Measurements from ENCODE around the gene CANX. TPM values are rescaled to one million over a fixed set of nuclear protein-coding genes. Genes with fewer than 3 reads are reported as not detected.

The CANX gene
- total and polyA plus RNA-seq, 9 of the 15 experiments (the other 6 are each of a cell fraction or from before 2014, with no cell fraction given): 155 to 893 (median 589) TPM

DNA sequence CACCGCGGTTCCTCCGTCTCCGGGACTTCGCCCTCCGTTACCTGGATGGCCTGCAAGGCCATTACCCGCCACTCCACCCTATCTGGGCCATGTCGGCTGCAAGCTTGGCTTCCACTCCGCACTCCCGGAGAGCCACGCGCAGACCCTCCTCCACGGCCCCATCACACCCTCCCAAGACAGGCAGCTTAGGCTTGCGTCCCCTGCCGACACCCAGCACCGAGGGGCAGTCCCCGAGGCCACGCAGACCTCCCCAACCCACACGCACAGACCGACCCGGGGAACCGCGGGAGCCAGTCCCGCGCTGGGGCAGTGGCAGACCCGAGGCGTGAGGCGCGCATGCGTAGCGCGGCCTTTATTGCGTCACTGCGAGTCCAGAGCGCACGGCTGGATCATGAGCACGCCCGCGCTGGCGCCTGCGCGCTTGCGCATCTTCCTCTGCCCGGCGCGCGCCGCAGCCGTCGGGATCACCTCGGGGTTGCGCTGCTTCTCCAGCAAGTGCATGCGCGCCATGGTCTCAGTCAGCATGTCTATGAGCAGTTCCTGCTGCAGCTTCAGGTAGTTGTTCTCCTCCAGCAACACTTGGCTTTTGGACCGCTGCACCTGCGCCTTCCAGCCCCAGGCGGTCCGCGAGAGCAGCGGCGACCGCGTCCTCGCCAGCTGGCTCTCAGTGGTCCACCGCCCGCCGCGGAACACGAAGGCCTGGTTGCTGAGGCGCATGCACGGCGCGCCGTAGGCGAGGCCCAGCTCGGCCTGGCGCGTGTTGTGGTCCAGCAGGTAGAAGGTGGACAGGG, 20.3 kb upstream of the CANX start:
- CTCF ChIA-PET (ENCODE audit: low intra/inter-chr PET ratio): no interaction called here
- DNase-seq (ENCODE audit: extremely low read depth in 1 of 4, low spot score in 3 of 4) (peak; percentile 95 to 99 (median 96)), ATAC-seq (peak; percentile 95), FAIRE-seq (peak; percentile 88)
- TSS peak; percentile 91 for BruUV-seq (replicated peaks)
- Histone ChIP-seq H3K27me3 (ENCODE audit: control insufficient read depth in 2 of 2, insufficient read depth in 2 of 2, low read length in 2 of 2) (no peaks in the 10 kb centered on the region), H3K9ac (ENCODE audit: insufficient read depth in 1 of 2, low read depth in 2 of 2, low read length in 2 of 2) (peak overlapping the region; percentile 95 to 99), H3K36me3 (ENCODE audit: control insufficient read depth, insufficient read depth, low read length) (peaks cover 2% of the 10 kb centered on the region; the same call in 1 of the 3 replicates), H3K4me1 (replicated peaks in 1 of 2; ENCODE audit: control insufficient read depth in 2 of 2, insufficient read depth in 2 of 2, low read length in 2 of 2) (peaks cover 9 to 30% of the 10 kb centered on the region in 2 experiments; a peak in 4 of 5 replicates), H3K4me2 (ENCODE audit: insufficient read depth, low read length) (peak overlapping the region; percentile 94), H3K79me2 (ENCODE audit: control insufficient read depth, insufficient read depth, low read length) (peaks cover 29% of the 10 kb centered on the region), H3K4me3 (peak overlapping the region; percentile 78), H3K9me1 (ENCODE audit: control insufficient read depth, insufficient read depth, low read length) (no peaks in the 10 kb centered on the region), H2AFZ (ENCODE audit: low read depth, low read length) (peak overlapping the region; percentile 97), H3K27ac (ENCODE audit: extremely low read depth, low read depth, low read length) (peak overlapping the region; percentile 95), H3K9me3 (replicated peaks; ENCODE audit: control insufficient read depth, insufficient read depth, low read depth, low read length) (no peaks in the 10 kb centered on the region; the same call in 1 of the 2 replicates), H4K20me1 (replicated peaks; ENCODE audit: control insufficient read depth, insufficient read depth, low read length) (no peaks in the 10 kb centered on the region)
- 26% methylated on average over 73 of the region's 78 CpGs for WGBS (ENCODE audit: insufficient coverage, low coverage, missing lambda C conversion rate)
- intact Hi-C loops (cut with micrococcal nuclease): no loop called here
- POLR2A ChIA-PET: interaction anchor here (0.8 to 1.6 kb wide), 5 partner anchors 19 to 135 kb away, joined by 3 to 9 read pairs (median 5); partner anchors contain the start of gene HNRNPH1
- in situ Hi-C loops (cut with MboI): no loop called here
- TF ChIP-seq RBM22 (IDR thresholded peaks at IDR 0.05; ENCODE audit: low read depth, low read length, poor library complexity, severe bottlenecking) (no peak), HMBOX1 (IDR thresholded peaks at IDR 0.05) (no peak), L3MBTL2 (IDR thresholded peaks at IDR 0.05) (peak; percentile 96), TOE1 (IDR thresholded peaks at IDR 0.05; ENCODE audit: borderline replicate concordance) (peak; percentile 79), TOE1 (CRISPR knock-in tag; IDR thresholded peaks at IDR 0.05; ENCODE audit: borderline replicate concordance, low read depth) (peak; percentile 90; the same call in 1 of the 2 replicates), ZNF212 (CRISPR knock-in tag; IDR thresholded peaks at IDR 0.05) (0 out of 2 replicates have a peak, but pooled peaks have one; percentile 14), CXXC5 (CRISPR knock-in tag; IDR thresholded peaks at IDR 0.05) (peak; percentile 86), ZBTB17 (CRISPR knock-in tag; IDR thresholded peaks at IDR 0.05) (peak; percentile 76), ZNF165 (CRISPR knock-in tag; IDR thresholded peaks at IDR 0.05; ENCODE audit: borderline replicate concordance) (0 out of 2 replicates have a peak, but pooled peaks have one; percentile 57), PHTF2 (CRISPR knock-in tag; IDR thresholded peaks at IDR 0.05) (no peak), HMGN3 (IDR thresholded peaks at IDR 0.05; ENCODE audit: borderline replicate concordance, extremely low read depth, insufficient read length, low read depth, low read length) (peak; percentile 76), MLLT1 (IDR thresholded peaks at IDR 0.05) (peak; percentile 67 to 85; a peak in 3 of 4 replicates), SIN3A (IDR thresholded peaks at IDR 0.05; ENCODE audit: borderline replicate concordance in 2 of 2, control insufficient read depth in 1 of 2, low read depth in 2 of 2, low read length in 2 of 2) (0 out of 4 replicates have a peak, but pooled peaks of 1 of the 2 experiments have one; percentile 49), NCOA6 (IDR thresholded peaks at IDR 0.05) (peak; percentile 61; the same call in 1 of the 2 replicates), MTA1 (IDR thresholded peaks at IDR 0.05; ENCODE audit: borderline replicate concordance) (peak; percentile 52; the same call in 1 of the 2 replicates), CBX8 (IDR thresholded peaks at IDR 0.05; ENCODE audit: borderline replicate concordance, extremely low read depth, low read depth, low read length, poor library complexity, severe bottlenecking) (no peak), ETV6 (IDR thresholded peaks at IDR 0.05; ENCODE audit: borderline replicate concordance in 1 of 2, low read depth in 2 of 2, low read length in 1 of 2) (no peak), ETV6 (CRISPR knock-in tag; IDR thresholded peaks at IDR 0.05; ENCODE audit: borderline replicate concordance) (0 out of 2 replicates have a peak, but pooled peaks have one; percentile 54)
